ENCODE measurements around the gene ATG2B.

ATG2B gene

GRCh38 chr14:96270565-96271420, 92.3 kb downstream of the ATG2B start:
- DNase-seq = no peak

- DNase-seq = no peak
Measured at GRCh38 chr14:96269359-96269710, 93.8 kb downstream of the ATG2B start.

GRCh38 chr14:96268431-96269358, 94.4 kb downstream of the ATG2B start:
- peak; percentile 76 for DNase-seq

- DNase-seq = no peak
Measured at GRCh38 chr14:96267916-96268315, 95.2 kb downstream of the ATG2B start.

- peak; percentile 26 for DNase-seq
Measured at GRCh38 chr14:96267336-96267735, 95.8 kb downstream of the ATG2B start.

- DNase-seq = no peak
Measured at GRCh38 chr14:96265383-96266095, 97.6 kb downstream of the ATG2B start.

- DNase-seq = no peak
Measured at GRCh38 chr14:96264853-96265252, 98.3 kb downstream of the ATG2B start.

GRCh38 chr14:96264200-96264553, 99.0 kb downstream of the ATG2B start:
- no peak for DNase-seq

- DNase-seq = no peak
Measured at GRCh38 chr14:96263347-96264199, 99.6 kb downstream of the ATG2B start.

GRCh38 chr14:96261772-96262655, 101.1 kb downstream of the ATG2B start:
- DNase-seq = no peak

GRCh38 chr14:96261053-96261452, 102.1 kb downstream of the ATG2B start:
- DNase-seq = no peak

GRCh38 chr14:96260341-96260821, 102.8 kb downstream of the ATG2B start:
- no peak for DNase-seq

GRCh38 chr14:96257900-96258299, 105.2 kb downstream of the ATG2B start:
- no peak for DNase-seq

- DNase-seq = no peak
Measured at GRCh38 chr14:96257056-96257455, 106.1 kb downstream of the ATG2B start.

- no peak for DNase-seq
Measured at GRCh38 chr14:96256407-96256806, 106.7 kb downstream of the ATG2B start.

- DNase-seq = no peak
Measured at GRCh38 chr14:96255501-96256366, 107.4 kb downstream of the ATG2B start, which contains the start of gene BDKRB1. BDKRB1 (plus strand) TSS chr14:96256210; CDS start chr14:96263683, 7,473 bp downstream.

GRCh38 chr14:96254687-96255086, 108.5 kb downstream of the ATG2B start:
- no peak for DNase-seq

- DNase-seq = no peak
Measured at GRCh38 chr14:96252999-96253539, 110.1 kb downstream of the ATG2B start.

- no peak for DNase-seq
Measured at GRCh38 chr14:96252323-96252998, 110.7 kb downstream of the ATG2B start.

Data from T1000 (cell line).